ENCODE measurements around the gene DNAH5.
A peak's percentile ranks its signal among the peaks of the same experiment; 100 is the strongest.

DNAH5 gene

GRCh38 chr5:13664377-13664776 is 280.1 kb downstream of the DNAH5 start:
- no peaks in the 10 kb centered on the region for H3K36me3 ChIP-seq (replicated peaks)
- in situ Hi-C loops (cut with HindIII; ENCODE audit: low pct_ligation_motif_present, low sequenced_read_pairs): no loop called here
- H3K27me3 ChIP-seq (replicated peaks): no peaks in the 10 kb centered on the region
- no peak overlapping the region for H3K4me3 ChIP-seq (ENCODE audit: low read depth, low read length)
- no peak for TF ChIP-seq CTCF (IDR thresholded peaks at IDR 0.05; ENCODE audit: low read depth, low read length, missing control alignments)
- peak; percentile 94 for DNase-seq
- H3K27ac ChIP-seq: peak overlapping the region; percentile 61

GRCh38 chr5:13662626-13663025 is 281.9 kb downstream of the DNAH5 start:
- H3K36me3 ChIP-seq (replicated peaks): no peaks in the 10 kb centered on the region
- H3K27ac ChIP-seq: no peak overlapping the region
- H3K27me3 ChIP-seq (replicated peaks): no peaks in the 10 kb centered on the region
- TF ChIP-seq CTCF (IDR thresholded peaks at IDR 0.05; ENCODE audit: low read depth, low read length, missing control alignments): no peak
- in situ Hi-C loops (cut with HindIII; ENCODE audit: low pct_ligation_motif_present, low sequenced_read_pairs): no loop called here
- no peak overlapping the region for H3K4me3 ChIP-seq (ENCODE audit: low read depth, low read length)
- DNase-seq: no peak

DNA sequence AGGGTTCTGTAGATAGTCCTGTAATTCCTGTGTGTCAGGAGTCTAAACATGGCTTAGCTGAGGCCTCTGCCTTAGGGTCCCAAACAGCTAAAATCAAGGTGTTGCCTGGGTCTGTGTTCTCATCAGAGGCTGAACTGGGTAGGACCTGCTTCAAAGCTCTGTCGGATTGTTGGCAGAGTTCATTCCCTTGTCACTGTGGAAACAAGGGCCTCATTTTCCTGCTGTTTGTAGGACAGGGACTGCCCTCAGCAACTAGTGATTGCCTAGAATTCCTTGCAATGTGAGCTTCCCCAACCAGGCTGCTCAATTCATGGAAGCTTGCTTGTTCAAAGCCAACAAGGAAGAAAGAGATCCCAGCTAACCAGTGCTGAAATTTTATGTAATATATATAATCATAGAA is 283.2 kb downstream of the DNAH5 start:
- in situ Hi-C loops (cut with HindIII; ENCODE audit: low pct_ligation_motif_present, low sequenced_read_pairs): no loop called here
- H3K36me3 ChIP-seq (replicated peaks): no peaks in the 10 kb centered on the region
- no peak for DNase-seq
- H3K27ac ChIP-seq: no peak overlapping the region
- H3K4me3 ChIP-seq (ENCODE audit: low read depth, low read length): no peak overlapping the region
- no peaks in the 10 kb centered on the region for H3K27me3 ChIP-seq (replicated peaks)
- TF ChIP-seq CTCF (IDR thresholded peaks at IDR 0.05; ENCODE audit: low read depth, low read length, missing control alignments): no peak

- peak; percentile 36 for TF ChIP-seq CTCF (IDR thresholded peaks at IDR 0.05; ENCODE audit: low read depth, low read length, missing control alignments)
- DNase-seq: no peak
- Histone ChIP-seq H3K27me3 (replicated peaks) (no peaks in the 10 kb centered on the region), H3K27ac (no peak overlapping the region), H3K36me3 (replicated peaks) (no peaks in the 10 kb centered on the region), H3K4me3 (ENCODE audit: low read depth, low read length) (no peak overlapping the region)
- in situ Hi-C loops (cut with HindIII; ENCODE audit: low pct_ligation_motif_present, low sequenced_read_pairs): no loop called here
Measured at GRCh38 chr5:13660072-13660471, 284.4 kb downstream of the DNAH5 start.

DNA sequence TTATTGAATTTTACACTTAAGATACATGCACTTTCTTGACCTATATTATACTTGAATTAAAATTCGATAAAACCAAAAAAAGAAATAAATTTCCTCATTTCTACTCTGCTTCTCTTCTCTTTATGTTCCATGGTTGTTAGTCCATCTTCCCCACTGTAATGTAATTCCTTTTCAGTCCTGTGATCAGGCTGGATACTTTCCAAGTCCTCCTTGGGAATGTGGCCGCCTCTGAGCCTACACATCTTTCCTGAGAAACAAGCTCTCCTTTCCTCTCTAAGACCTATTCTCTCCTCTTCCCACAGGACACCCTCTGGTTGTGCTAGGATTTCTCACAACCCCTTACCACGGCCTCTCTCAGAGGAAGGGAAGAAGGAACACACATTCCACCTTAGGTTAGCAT is 285.1 kb downstream of the DNAH5 start:
- TF ChIP-seq CTCF (IDR thresholded peaks at IDR 0.05; ENCODE audit: low read depth, low read length, missing control alignments): no peak
- Histone ChIP-seq H3K27ac (no peak overlapping the region), H3K36me3 (replicated peaks) (no peaks in the 10 kb centered on the region), H3K4me3 (ENCODE audit: low read depth, low read length) (no peak overlapping the region), H3K27me3 (replicated peaks) (no peaks in the 10 kb centered on the region)
- in situ Hi-C loops (cut with HindIII; ENCODE audit: low pct_ligation_motif_present, low sequenced_read_pairs): no loop called here
- peak; percentile 11 for DNase-seq

DNA sequence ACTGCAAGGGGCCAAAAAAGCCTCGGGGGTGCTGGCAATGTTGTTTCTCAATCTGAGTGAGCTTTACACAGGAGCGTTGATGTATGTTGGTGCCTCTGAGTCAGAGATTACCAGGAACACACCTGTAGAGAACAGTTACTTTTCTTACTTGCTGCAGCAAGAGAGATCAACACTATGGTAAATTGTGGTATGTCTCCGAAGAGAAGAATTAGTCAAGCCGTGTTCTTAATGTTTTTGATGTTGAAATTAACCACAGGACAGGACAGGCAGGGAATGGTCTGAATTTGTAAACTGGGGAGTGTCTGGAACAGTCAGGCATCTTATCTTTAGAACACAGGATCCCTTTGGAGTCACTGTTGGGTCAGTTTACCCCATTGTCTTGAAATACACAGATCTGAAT is 285.7 kb downstream of the DNAH5 start:
- DNase-seq: no peak
- no peak overlapping the region for H3K4me3 ChIP-seq (ENCODE audit: low read depth, low read length)
- no peak overlapping the region for H3K27ac ChIP-seq
- TF ChIP-seq CTCF (IDR thresholded peaks at IDR 0.05; ENCODE audit: low read depth, low read length, missing control alignments): no peak
- in situ Hi-C loops (cut with HindIII; ENCODE audit: low pct_ligation_motif_present, low sequenced_read_pairs): no loop called here
- no peaks in the 10 kb centered on the region for H3K27me3 ChIP-seq (replicated peaks)
- no peaks in the 10 kb centered on the region for H3K36me3 ChIP-seq (replicated peaks)
